Fibroblast of lung (primary cell): Measurements from ENCODE around the gene SLC25A44.

ENCODE experiments used
- EZH2 ChIP-seq: IDR thresholded peaks from 2 replicates; pipeline ENCODE4 v1.5.1; 2012; ENCODE audit warnings: low read length, control low read depth, mild to moderate bottlenecking; ENCODE audit errors: missing control alignments
- TF ChIP-seq, protein P1 (sequence below), 2 donors: IDR thresholded peaks in 1 of 2; conservative IDR thresholded peaks in 1 of 2; 1 replicate in 1 of 2; 2 replicates in 1 of 2; pipeline ENCODE4 v1.5.1; 2011 to 2012; ENCODE audit warnings: low read length in 2 of 2, control low read depth in 1 of 2, inconsistent platforms in 1 of 2, low read depth in 1 of 2, mild to moderate bottlenecking in 1 of 2

DNA sequence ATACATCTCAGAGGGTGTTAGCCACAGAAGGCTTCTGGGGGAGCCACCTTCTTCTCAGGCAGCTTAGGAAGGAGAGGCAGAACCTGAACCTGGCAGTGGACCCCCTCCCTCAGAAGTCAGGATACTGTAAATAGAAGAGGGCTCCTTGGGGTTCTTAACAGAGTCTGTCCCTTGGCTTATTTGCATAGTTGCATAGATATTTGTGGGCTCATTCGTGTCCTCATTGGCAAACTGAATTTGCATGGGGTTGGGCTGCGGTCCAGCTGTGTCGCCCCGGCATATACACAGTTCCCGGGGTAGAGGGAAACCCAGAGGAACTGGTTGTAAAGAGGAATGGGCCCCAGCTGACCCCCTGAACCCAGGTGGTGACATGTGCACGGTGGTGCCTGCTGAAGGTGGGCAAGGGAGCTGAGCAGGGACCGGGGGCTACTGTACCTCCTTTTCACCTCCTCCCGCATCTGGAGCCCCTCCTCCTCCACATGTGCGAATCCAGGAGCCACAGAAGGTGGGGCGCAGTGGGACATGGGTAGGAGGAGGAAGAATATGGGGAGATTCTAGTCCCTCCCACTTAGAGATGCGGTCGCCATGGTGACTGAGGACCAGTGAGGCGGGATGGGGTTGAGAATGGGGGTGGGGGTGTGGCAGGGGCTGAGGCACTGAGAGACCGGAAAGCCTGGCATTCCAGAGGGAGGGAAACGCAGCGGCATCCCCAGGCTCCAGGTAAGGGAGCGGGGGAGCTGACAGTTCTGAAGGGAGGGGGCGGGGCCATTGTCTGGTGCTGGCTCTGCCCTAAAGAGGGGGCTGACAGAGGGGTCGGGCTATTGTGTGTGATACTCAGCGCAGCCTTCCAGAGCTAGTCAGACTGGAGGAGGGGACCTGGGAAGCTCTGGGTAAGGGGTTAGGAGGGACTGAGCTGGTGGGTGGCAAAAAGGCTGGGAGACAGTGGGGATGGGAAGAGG lies 44.3 kb upstream of the SLC25A44 start:
- TF ChIP-seq EZH2 = no peak
- TF ChIP-seq, protein P1, sequence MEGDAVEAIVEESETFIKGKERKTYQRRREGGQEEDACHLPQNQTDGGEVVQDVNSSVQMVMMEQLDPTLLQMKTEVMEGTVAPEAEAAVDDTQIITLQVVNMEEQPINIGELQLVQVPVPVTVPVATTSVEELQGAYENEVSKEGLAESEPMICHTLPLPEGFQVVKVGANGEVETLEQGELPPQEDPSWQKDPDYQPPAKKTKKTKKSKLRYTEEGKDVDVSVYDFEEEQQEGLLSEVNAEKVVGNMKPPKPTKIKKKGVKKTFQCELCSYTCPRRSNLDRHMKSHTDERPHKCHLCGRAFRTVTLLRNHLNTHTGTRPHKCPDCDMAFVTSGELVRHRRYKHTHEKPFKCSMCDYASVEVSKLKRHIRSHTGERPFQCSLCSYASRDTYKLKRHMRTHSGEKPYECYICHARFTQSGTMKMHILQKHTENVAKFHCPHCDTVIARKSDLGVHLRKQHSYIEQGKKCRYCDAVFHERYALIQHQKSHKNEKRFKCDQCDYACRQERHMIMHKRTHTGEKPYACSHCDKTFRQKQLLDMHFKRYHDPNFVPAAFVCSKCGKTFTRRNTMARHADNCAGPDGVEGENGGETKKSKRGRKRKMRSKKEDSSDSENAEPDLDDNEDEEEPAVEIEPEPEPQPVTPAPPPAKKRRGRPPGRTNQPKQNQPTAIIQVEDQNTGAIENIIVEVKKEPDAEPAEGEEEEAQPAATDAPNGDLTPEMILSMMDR (conservative IDR thresholded peaks at IDR 0.05 in 1 of 2, IDR thresholded peaks at IDR 0.05 in 1 of 2; ENCODE audit: low read depth in 1 of 2, low read length in 2 of 2) = no peak
